Measurements from ENCODE around the gene HELZ.
A peak's percentile ranks its signal among the peaks of the same experiment; 100 is the strongest.

The HELZ gene

GRCh38 chr17:67082107-67082506, 162.9 kb downstream of the HELZ start:
- no peak for TF ChIP-seq CTCF (IDR thresholded peaks at IDR 0.05; ENCODE audit: unreplicated experiment in 3 of 3)
- no peaks in the 10 kb centered on the region for H3K9me3 Mint-ChIP-seq
- no peak overlapping the region for H3K27ac Mint-ChIP-seq
- H3K36me3 Mint-ChIP-seq (ENCODE audit: low read depth), result peaks cover 34% of the 10 kb centered on the region
- no peaks in the 10 kb centered on the region for H3K4me1 Mint-ChIP-seq
- no peak overlapping the region for H3K4me3 Mint-ChIP-seq
- no peaks in the 10 kb centered on the region for H3K27me3 Mint-ChIP-seq (ENCODE audit: low read depth)

GRCh38 chr17:67080804-67081203, 164.2 kb downstream of the HELZ start:
- no peak for TF ChIP-seq CTCF (IDR thresholded peaks at IDR 0.05; ENCODE audit: unreplicated experiment in 3 of 3)
- no peaks in the 10 kb centered on the region for H3K9me3 Mint-ChIP-seq
- H3K27ac Mint-ChIP-seq, result no peak overlapping the region
- no peak overlapping the region for H3K4me3 Mint-ChIP-seq
- no peaks in the 10 kb centered on the region for H3K27me3 Mint-ChIP-seq (ENCODE audit: low read depth)
- H3K4me1 Mint-ChIP-seq, result peaks cover 6% of the 10 kb centered on the region
- H3K36me3 Mint-ChIP-seq (ENCODE audit: low read depth), result peaks cover 31% of the 10 kb centered on the region

- Mint-ChIP-seq H3K4me3 (no peak overlapping the region), H3K9me3 (no peaks in the 10 kb centered on the region), H3K36me3 (ENCODE audit: low read depth) (peaks cover 26% of the 10 kb centered on the region), H3K27ac (no peak overlapping the region), H3K27me3 (ENCODE audit: low read depth) (no peaks in the 10 kb centered on the region), H3K4me1 (peaks cover 6% of the 10 kb centered on the region)
- no peak for TF ChIP-seq CTCF (IDR thresholded peaks at IDR 0.05; ENCODE audit: unreplicated experiment in 3 of 3)
These were observed 165.5 kb downstream of the HELZ start for GRCh38 chr17:67079491-67079890.

- Mint-ChIP-seq H3K27ac (no peak overlapping the region), H3K4me1 (peaks cover 6% of the 10 kb centered on the region), H3K4me3 (no peak overlapping the region), H3K27me3 (ENCODE audit: low read depth) (no peaks in the 10 kb centered on the region), H3K36me3 (ENCODE audit: low read depth) (peaks cover 27% of the 10 kb centered on the region), H3K9me3 (no peaks in the 10 kb centered on the region)
- TF ChIP-seq CTCF (IDR thresholded peaks at IDR 0.05; ENCODE audit: unreplicated experiment in 3 of 3), result no peak
These were observed 166.7 kb downstream of the HELZ start for GRCh38 chr17:67078292-67078691.

- Mint-ChIP-seq H3K4me3 (peak overlapping the region in 1 of 3 experiments; percentile 1), H3K27me3 (ENCODE audit: low read depth) (no peaks in the 10 kb centered on the region), H3K27ac (peak overlapping the region; percentile 67 to 83 (median 72)), H3K36me3 (ENCODE audit: low read depth) (peaks cover 32% of the 10 kb centered on the region), H3K4me1 (peaks cover 6% of the 10 kb centered on the region), H3K9me3 (no peaks in the 10 kb centered on the region)
- TF ChIP-seq CTCF (IDR thresholded peaks at IDR 0.05; ENCODE audit: unreplicated experiment in 3 of 3), result no peak
These were observed 168.7 kb downstream of the HELZ start for GRCh38 chr17:67076290-67076689.

- Mint-ChIP-seq H3K4me1 (peaks cover 9% of the 10 kb centered on the region), H3K27ac (peak overlapping the region; percentile 49 to 62 (median 61)), H3K9me3 (no peaks in the 10 kb centered on the region), H3K36me3 (ENCODE audit: low read depth) (peaks cover 32% of the 10 kb centered on the region), H3K4me3 (no peak overlapping the region), H3K27me3 (ENCODE audit: low read depth) (no peaks in the 10 kb centered on the region)
- TF ChIP-seq CTCF (IDR thresholded peaks at IDR 0.05; ENCODE audit: unreplicated experiment in 3 of 3), result no peak
These were observed 170.2 kb downstream of the HELZ start for GRCh38 chr17:67074781-67075180.

Measured in nephron (organoid).